Mesothelial cell of epicardium (in vitro differentiated cells): ENCODE results near the gene FGF23. TPM values are rescaled to one million over a fixed set of nuclear protein-coding genes. Genes with fewer than 3 reads are reported as not detected.

Experiments used
- DNase-seq, 2 experiments: peaks; one replicate each; pipeline ENCODE4 v3.0.0; 2021; ENCODE audit warnings: low spot score in 2 of 2; ENCODE audit not compliant: unreplicated experiment in 2 of 2
- H3K27ac Mint-ChIP-seq: 2 replicates; pipeline ENCODE4 v1.8.0; 2021; ENCODE audit warnings: mixed read lengths
- H3K27me3 Mint-ChIP-seq: 2 replicates; pipeline ENCODE4 v1.8.0; 2021; ENCODE audit warnings: low read depth, mixed read lengths
- H3K36me3 Mint-ChIP-seq: 2 replicates; pipeline ENCODE4 v1.8.0; 2021; ENCODE audit warnings: mixed read lengths
- H3K4me1 Mint-ChIP-seq: 2 replicates; pipeline ENCODE4 v1.8.0; 2021; ENCODE audit warnings: mixed read lengths
- H3K4me3 Mint-ChIP-seq: 2 replicates; pipeline ENCODE4 v1.8.0; 2021; ENCODE audit warnings: mild to moderate bottlenecking, moderate library complexity, mixed read lengths
- H3K9me3 Mint-ChIP-seq: 2 replicates; pipeline ENCODE4 v1.8.0; 2021; ENCODE audit warnings: mixed read lengths
- total RNA-seq: library from RNA; stranded (reverse); gene quantifications from 3 replicates; pipeline ENCODE4 v1.2.1, GENCODE V29; 2021
- TF ChIP-seq, protein P1 (sequence below): fragments of 200-600 bp; sonication (generic); IDR thresholded peaks from one replicate; pipeline ENCODE4 v1.5.0; 2021; ENCODE audit warnings: antibody characterized with exemption; ENCODE audit not compliant: unreplicated experiment

Gene FGF23
- total RNA-seq, 1 donor from 2014 or later, result not detected

DNA sequence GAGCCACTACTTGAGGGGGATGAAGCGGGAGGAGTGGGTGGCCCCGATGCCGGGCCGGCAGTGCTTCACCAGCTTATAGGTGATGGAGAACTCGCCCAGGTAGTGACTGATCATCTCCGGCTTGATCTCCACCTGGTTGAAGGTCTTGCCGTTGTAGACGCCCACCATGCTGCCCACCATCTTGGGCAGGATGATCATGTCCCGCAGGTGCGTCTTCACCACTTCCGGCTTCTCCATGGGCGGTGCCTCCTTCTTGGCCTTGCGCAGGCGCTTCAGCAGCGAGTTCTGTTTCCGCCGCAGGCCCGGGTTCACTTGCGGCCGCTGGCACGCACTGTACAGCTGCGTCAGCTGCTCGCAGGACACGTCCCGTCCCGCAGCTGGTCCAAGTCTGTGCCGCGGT, 55.1 kb downstream of the FGF23 start:
- TF ChIP-seq, protein P1, sequence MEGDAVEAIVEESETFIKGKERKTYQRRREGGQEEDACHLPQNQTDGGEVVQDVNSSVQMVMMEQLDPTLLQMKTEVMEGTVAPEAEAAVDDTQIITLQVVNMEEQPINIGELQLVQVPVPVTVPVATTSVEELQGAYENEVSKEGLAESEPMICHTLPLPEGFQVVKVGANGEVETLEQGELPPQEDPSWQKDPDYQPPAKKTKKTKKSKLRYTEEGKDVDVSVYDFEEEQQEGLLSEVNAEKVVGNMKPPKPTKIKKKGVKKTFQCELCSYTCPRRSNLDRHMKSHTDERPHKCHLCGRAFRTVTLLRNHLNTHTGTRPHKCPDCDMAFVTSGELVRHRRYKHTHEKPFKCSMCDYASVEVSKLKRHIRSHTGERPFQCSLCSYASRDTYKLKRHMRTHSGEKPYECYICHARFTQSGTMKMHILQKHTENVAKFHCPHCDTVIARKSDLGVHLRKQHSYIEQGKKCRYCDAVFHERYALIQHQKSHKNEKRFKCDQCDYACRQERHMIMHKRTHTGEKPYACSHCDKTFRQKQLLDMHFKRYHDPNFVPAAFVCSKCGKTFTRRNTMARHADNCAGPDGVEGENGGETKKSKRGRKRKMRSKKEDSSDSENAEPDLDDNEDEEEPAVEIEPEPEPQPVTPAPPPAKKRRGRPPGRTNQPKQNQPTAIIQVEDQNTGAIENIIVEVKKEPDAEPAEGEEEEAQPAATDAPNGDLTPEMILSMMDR, result no peak
- Mint-ChIP-seq H3K9me3 (no peaks in the 10 kb centered on the region), H3K4me1 (peaks cover 31% of the 10 kb centered on the region), H3K4me3 (no peak overlapping the region), H3K36me3 (peaks cover 7% of the 10 kb centered on the region), H3K27me3 (no peaks in the 10 kb centered on the region), H3K27ac (no peak overlapping the region)
- DNase-seq, result no peak

DNA sequence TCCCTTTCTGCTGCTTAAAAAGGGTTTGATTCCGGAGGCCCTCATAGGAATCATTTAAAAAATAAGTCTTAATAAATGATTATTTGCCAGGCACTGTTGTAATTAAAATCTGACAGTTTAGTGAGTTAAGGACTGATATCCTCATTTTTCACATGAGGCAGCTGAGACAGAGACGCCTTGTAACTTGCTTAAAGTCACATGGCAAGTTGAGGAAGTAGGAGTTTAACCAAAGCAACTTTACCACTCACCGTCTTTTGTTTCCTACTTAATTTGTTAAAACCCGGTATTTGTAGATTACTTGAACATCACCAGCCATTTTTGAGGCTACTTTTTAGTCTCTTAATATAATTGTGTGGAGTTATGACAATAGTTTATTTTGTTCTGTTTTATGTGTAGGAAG, 56.1 kb downstream of the FGF23 start:
- Mint-ChIP-seq H3K36me3 (peaks cover 5% of the 10 kb centered on the region), H3K27ac (peak overlapping the region; percentile 16), H3K4me1 (peaks cover 34% of the 10 kb centered on the region), H3K27me3 (no peaks in the 10 kb centered on the region), H3K4me3 (no peak overlapping the region), H3K9me3 (no peaks in the 10 kb centered on the region)
- no peak for DNase-seq
- TF ChIP-seq, protein P1, result no peak

DNA sequence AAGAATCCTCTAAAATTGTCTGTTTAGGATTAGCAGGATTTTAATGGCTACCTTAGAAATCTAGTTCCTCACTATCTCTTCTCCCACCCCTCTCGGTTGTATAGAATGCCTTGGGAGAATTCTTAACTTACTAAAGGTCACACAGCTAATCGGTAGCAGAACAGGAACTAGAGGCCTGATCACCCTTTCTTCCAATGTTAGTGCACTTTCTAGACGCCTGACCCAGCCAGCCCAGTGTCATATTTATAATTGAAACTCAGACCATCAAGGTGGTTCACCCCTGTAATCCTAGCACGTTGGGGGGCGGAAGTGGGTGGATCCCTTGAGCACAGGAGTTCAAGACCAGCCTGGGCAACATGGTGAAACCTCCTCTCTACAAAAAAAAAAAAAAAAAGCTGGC, 56.8 kb downstream of the FGF23 start:
- TF ChIP-seq, protein P1, result no peak
- peak overlapping the region; percentile 14 for H3K4me3 Mint-ChIP-seq
- peaks cover 34% of the 10 kb centered on the region for H3K4me1 Mint-ChIP-seq
- DNase-seq, result no peak
- no peak overlapping the region for H3K27ac Mint-ChIP-seq
- H3K36me3 Mint-ChIP-seq, result peaks cover 5% of the 10 kb centered on the region
- no peaks in the 10 kb centered on the region for H3K27me3 Mint-ChIP-seq
- H3K9me3 Mint-ChIP-seq, result no peaks in the 10 kb centered on the region

DNA sequence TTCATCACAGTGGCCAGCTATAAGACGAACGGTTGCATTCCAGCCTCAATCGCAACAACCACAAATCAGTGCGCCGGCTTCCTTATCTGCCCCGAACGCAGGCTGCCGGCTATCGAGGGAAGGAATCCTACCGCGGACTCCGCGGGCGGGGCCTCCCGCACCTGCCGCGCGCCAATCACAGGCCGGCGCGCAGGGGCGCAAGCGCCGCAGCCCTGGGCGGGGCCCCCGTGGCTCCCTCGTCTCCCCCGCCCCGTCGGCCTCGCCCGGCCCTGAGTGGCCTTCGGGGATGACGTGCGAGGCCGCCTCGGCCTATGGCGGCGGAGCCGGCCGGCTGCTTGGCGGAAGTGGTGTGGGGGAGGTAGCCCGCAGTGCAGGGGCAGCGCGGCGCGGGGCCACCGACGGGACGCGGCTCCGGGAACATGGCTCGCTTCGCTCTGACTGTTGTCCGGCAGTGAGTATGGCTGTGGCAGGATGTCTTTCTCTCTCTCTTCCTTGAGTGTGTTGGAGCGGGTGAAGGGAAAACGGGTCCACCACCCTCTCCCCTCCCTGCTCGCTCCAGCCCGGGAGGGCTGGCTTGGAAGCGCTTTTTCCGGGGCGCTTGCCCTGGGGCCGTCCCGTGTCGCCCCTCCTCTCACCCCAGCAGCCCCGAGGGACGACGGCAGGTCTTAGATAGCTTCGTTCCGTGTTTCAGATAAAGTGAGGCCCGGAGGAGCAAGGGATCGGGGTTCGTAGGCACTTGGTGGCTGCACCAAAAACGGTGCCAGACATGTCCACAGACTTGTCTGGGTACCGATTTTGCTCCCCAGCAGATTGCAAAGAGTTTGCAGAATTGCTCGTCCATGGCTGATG, 58.4 kb downstream of the FGF23 start, which contains the start of gene TIGAR:
Gene TIGAR, plus strand, starts transcription at position 361 of the 849 bp plus-strand sequence. Its CDS starts 59 bp downstream, at position 420.
- no peaks in the 10 kb centered on the region for H3K27me3 Mint-ChIP-seq
- peak within 1 kb of the TSS; percentile 99 for H3K27ac Mint-ChIP-seq
- no peaks in the 10 kb centered on the region for H3K9me3 Mint-ChIP-seq
- peaks cover 34% of the 10 kb centered on the region for H3K4me1 Mint-ChIP-seq
- TF ChIP-seq, protein P1, result no peak
- H3K4me3 Mint-ChIP-seq, result peak within 1 kb of the TSS; percentile 93
- peaks cover 5% of the 10 kb centered on the region for H3K36me3 Mint-ChIP-seq
- peak; percentile 93 to 94 for DNase-seq

DNA sequence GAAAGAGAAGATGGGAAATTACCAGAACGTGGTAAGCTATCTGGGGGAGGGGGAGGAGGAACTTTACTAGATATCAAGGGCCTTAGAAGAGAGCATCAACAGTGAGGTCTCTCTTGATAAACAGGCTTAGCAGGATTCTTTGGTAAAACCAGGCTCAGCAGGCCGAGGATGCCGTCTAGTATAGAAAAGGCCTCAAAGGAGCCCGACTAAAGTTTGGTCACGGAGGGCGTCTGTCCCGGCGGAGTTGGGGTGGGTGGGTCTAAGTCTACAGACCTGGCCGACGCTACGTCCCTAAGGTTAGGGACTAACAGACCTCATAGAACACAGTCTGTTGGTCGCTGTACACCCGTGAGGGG, 59.0 kb downstream of the FGF23 start:
- no peak for DNase-seq
- peak overlapping the region; percentile 99 for H3K27ac Mint-ChIP-seq
- peaks cover 3% of the 10 kb centered on the region for H3K36me3 Mint-ChIP-seq
- H3K4me3 Mint-ChIP-seq, result peak overlapping the region; percentile 93
- TF ChIP-seq, protein P1, result no peak
- no peaks in the 10 kb centered on the region for H3K9me3 Mint-ChIP-seq
- peaks cover 31% of the 10 kb centered on the region for H3K4me1 Mint-ChIP-seq
- no peaks in the 10 kb centered on the region for H3K27me3 Mint-ChIP-seq

Other genes with a start within 250 kb of the FGF23 start
- gene CCND2, start 106.0 kb downstream of the FGF23 start, total RNA-seq, result 393 to 412 TPM (median 404 TPM) in 3 replicates
- 16.7 to 22.1 TPM (median 21.0 TPM) in 3 replicates for gene TIGAR, start 58.5 kb downstream of the FGF23 start, total RNA-seq
- gene FGF6, start 66.1 kb upstream of the FGF23 start, total RNA-seq, result not detected in 3 replicates
- 14.0 to 17.3 TPM (median 16.3 TPM) in 3 replicates for gene RAD51AP1, start 159.2 kb upstream of the FGF23 start, total RNA-seq
- 34.8 to 39.9 TPM (median 39.7 TPM) in 3 replicates for gene DYRK4, start 182.5 kb upstream of the FGF23 start, total RNA-seq